ENCODE measurements around the gene PP2D1.
"Not testable (repeated sequence)": the region's sequence is repeated elsewhere in the genome, so short reads cannot be mapped to it uniquely, and the experiment has no call there.

PP2D1 gene

GRCh38 chr3:19967208-19967607, 44.9 kb downstream of the PP2D1 start:
- DNase-seq, result no peak

- DNase-seq, result no peak
Measured at GRCh38 chr3:19961960-19962359, 50.1 kb downstream of the PP2D1 start.

- DNase-seq, result no peak
Measured at GRCh38 chr3:19960696-19961095, 51.4 kb downstream of the PP2D1 start.

GRCh38 chr3:19959505-19959904, 52.6 kb downstream of the PP2D1 start:
- no peak for DNase-seq

- DNase-seq, result not testable (repeated sequence)
Measured at GRCh38 chr3:19957354-19957753, 54.7 kb downstream of the PP2D1 start.

- no peak for DNase-seq
Measured at GRCh38 chr3:19954676-19955075, 57.4 kb downstream of the PP2D1 start.

GRCh38 chr3:19950316-19950715, 61.7 kb downstream of the PP2D1 start:
- DNase-seq, result no peak

GRCh38 chr3:19948226-19948591, 63.9 kb downstream of the PP2D1 start:
- DNase-seq, result no peak

- no peak for DNase-seq
Measured at GRCh38 chr3:19947549-19948225, 64.4 kb downstream of the PP2D1 start.

- peak; percentile 86 for DNase-seq
Measured at GRCh38 chr3:19946832-19947548, 65.1 kb downstream of the PP2D1 start, which contains the start of gene RAB5A. Gene RAB5A, plus strand, starts transcription at chr3:19947097. Its CDS starts 3,802 bp downstream, at chr3:19950899.

GRCh38 chr3:19945969-19946831, 65.9 kb downstream of the PP2D1 start:
- DNase-seq, result no peak

GRCh38 chr3:19945534-19945933, 66.5 kb downstream of the PP2D1 start:
- no peak for DNase-seq

GRCh38 chr3:19940643-19941042, 71.4 kb downstream of the PP2D1 start:
- no peak for DNase-seq

- DNase-seq, result no peak
Measured at GRCh38 chr3:19938295-19938627, 73.8 kb downstream of the PP2D1 start.

- DNase-seq, result no peak
Measured at GRCh38 chr3:19937459-19938294, 74.4 kb downstream of the PP2D1 start.

All from DMS153 (cell line).